Sigmoid colon (tissue), 4 donors: ENCODE results near the gene TRMT112.

Experiments used
- EP300 ChIP-seq, 4 donors: sonication (generic); formaldehyde crosslinking; IDR thresholded peaks; one replicate each; pipeline ENCODE4 v1.6.1; 2017; ENCODE audit warnings: antibody characterized with exemption in 4 of 4
- POLR2AphosphoS5 ChIP-seq, 4 donors: sonication (generic); formaldehyde crosslinking; IDR thresholded peaks; one replicate each; pipeline ENCODE4 v1.6.1; 2017; ENCODE audit warnings: antibody characterized with exemption in 4 of 4
- TF ChIP-seq, protein P1 (sequence below), 4 experiments: fragments of 450-650 bp in 3 of 4; fragments of 200-600 bp in 1 of 4; IDR thresholded peaks; one replicate each; pipeline ENCODE4 v1.5.1; 2016 to 2019; ENCODE audit warnings: antibody characterized with exemption in 4 of 4, mild to moderate bottlenecking in 3 of 4, moderate library complexity in 2 of 4

DNA sequence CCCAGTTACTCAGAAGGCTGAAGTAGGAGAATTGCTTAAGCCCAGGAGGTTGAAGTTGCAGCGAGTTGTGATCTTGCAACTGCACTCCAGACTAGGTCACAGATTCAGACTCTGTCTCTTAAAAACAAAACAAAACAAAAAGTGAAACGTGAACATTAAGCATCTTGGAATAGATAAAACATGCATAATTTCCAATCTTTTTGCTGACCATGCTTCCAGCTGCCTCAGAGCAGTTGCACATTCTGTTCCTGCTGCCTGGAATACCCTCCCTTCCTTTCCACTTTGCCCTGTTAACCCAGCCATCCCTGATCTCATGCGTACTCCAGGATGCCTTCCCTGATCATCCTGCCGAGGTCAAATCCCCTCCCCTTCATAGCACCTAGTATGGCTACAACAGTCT lies 21.9 kb upstream of the TRMT112 start:
- TF ChIP-seq, protein P1, sequence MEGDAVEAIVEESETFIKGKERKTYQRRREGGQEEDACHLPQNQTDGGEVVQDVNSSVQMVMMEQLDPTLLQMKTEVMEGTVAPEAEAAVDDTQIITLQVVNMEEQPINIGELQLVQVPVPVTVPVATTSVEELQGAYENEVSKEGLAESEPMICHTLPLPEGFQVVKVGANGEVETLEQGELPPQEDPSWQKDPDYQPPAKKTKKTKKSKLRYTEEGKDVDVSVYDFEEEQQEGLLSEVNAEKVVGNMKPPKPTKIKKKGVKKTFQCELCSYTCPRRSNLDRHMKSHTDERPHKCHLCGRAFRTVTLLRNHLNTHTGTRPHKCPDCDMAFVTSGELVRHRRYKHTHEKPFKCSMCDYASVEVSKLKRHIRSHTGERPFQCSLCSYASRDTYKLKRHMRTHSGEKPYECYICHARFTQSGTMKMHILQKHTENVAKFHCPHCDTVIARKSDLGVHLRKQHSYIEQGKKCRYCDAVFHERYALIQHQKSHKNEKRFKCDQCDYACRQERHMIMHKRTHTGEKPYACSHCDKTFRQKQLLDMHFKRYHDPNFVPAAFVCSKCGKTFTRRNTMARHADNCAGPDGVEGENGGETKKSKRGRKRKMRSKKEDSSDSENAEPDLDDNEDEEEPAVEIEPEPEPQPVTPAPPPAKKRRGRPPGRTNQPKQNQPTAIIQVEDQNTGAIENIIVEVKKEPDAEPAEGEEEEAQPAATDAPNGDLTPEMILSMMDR (IDR thresholded peaks at IDR 0.05), result no peak
- TF ChIP-seq POLR2AphosphoS5 (IDR thresholded peaks at IDR 0.05), result no peak
- no peak for TF ChIP-seq EP300 (IDR thresholded peaks at IDR 0.05)
